H1 (cell line): Measurements from ENCODE around the gene CCBE1. TPM values are rescaled to one million over a fixed set of nuclear protein-coding genes. Genes with fewer than 3 reads are reported as not detected.

Experiments used
- CTCF ChIA-PET: fragments of 300-600 bp; sonication (Branson Sonifier 250); formaldehyde crosslinking; loops from one replicate; lab custom pipeline; 2021; ENCODE audit not compliant: partially characterized antibody; lab: Charles Lee
- POLR2A ChIA-PET: fragments of 300-600 bp; sonication (Branson Sonifier 250); formaldehyde crosslinking; loops from one replicate; lab custom pipeline; 2021; ENCODE audit warnings: inconsistent platforms; ENCODE audit not compliant: partially characterized antibody; lab: Charles Lee
- DNase-seq, 2 experiments: peaks; one replicate each; pipeline versions ENCODE4 v3.0.0 to v3.0.0-alpha.2; 2010 to 2022; ENCODE audit warnings: low spot score in 2 of 2, low read depth in 1 of 2, mixed read lengths in 1 of 2
- FAIRE-seq: peaks from 2 replicates; lab custom pipeline; 2011; peaks lifted over from hg19 to GRCh38; lab: Jason Lieb, UNC
- H2AFZ ChIP-seq: 2 replicates; pipeline ENCODE4 v1.8.1; 2012; ENCODE audit warnings: low read length, inconsistent platforms
- H2AK5ac ChIP-seq: 2 replicates; pipeline ENCODE4 v1.6.1; 2013; ENCODE audit warnings: low read depth, low read length
- H2BK120ac ChIP-seq: replicated peaks from 2 replicates; pipeline ENCODE3; 2013; ENCODE audit warnings: low read depth, low read length, inconsistent platforms
- H2BK12ac ChIP-seq: 2 replicates; pipeline ENCODE4 v1.6.1; 2013; ENCODE audit warnings: low read depth, low read length
- H2BK15ac ChIP-seq: 2 replicates; pipeline ENCODE4 v1.6.1; 2013; ENCODE audit warnings: low read length
- H2BK20ac ChIP-seq: 2 replicates; pipeline ENCODE4 v1.6.1; 2013; ENCODE audit warnings: low read length
- H2BK5ac ChIP-seq: 2 replicates; pipeline ENCODE4 v1.6.1; 2013; ENCODE audit warnings: low read depth, low read length
- H3K14ac ChIP-seq: 2 replicates; pipeline ENCODE4 v1.6.1; 2013; ENCODE audit warnings: inconsistent platforms; ENCODE audit not compliant: insufficient read length
- H3K18ac ChIP-seq: 2 replicates; pipeline ENCODE4 v1.6.1; 2013; ENCODE audit warnings: low read length; ENCODE audit errors: extremely low read depth
- H3K23ac ChIP-seq: 2 replicates; pipeline ENCODE4 v1.6.1; 2013; ENCODE audit warnings: inconsistent platforms; ENCODE audit not compliant: insufficient read length
- H3K23me2 ChIP-seq: 2 replicates; pipeline ENCODE4 v1.6.1; 2013; ENCODE audit warnings: low read depth, low read length
- H3K27ac ChIP-seq: 2 replicates; pipeline ENCODE4 v1.6.1; 2011; ENCODE audit warnings: low read depth, low read length, inconsistent platforms
- H3K27me3 ChIP-seq, 4 experiments: replicated peaks in 1 of 4; 1 replicate in 1 of 4; 2 replicates in 3 of 4; pipeline versions ENCODE4 v1.6.1 to v1.8.1; 2011 to 2013; ENCODE audit warnings: low read length in 3 of 4, mild to moderate bottlenecking in 3 of 4, inconsistent platforms in 2 of 4, mixed read lengths in 2 of 4, moderate library complexity in 1 of 4; ENCODE audit not compliant: control insufficient read depth in 3 of 4, insufficient read depth in 3 of 4; ENCODE audit errors: extremely low read depth in 1 of 4
- H3K36me3 ChIP-seq, 4 experiments: 2 replicates each; pipeline versions ENCODE4 v1.6.1 to v1.8.1; 2011 to 2013; ENCODE audit warnings: mild to moderate bottlenecking in 4 of 4, low read length in 3 of 4, moderate library complexity in 2 of 4, control low read depth in 1 of 4, inconsistent platforms in 1 of 4; ENCODE audit not compliant: insufficient read depth in 4 of 4, control insufficient read depth in 2 of 4
- H3K4ac ChIP-seq: replicated peaks from 2 replicates; pipeline ENCODE3; 2013; ENCODE audit warnings: low read length, low read depth, mixed read lengths, inconsistent platforms; ENCODE audit not compliant: insufficient read length
- H3K4me1 ChIP-seq, 4 experiments: replicated peaks in 1 of 4; 1 replicate in 1 of 4; 2 replicates in 3 of 4; pipeline versions ENCODE4 v1.6.1 to v1.8.1; 2011 to 2013; ENCODE audit warnings: low read length in 3 of 4, inconsistent platforms in 2 of 4, mixed read lengths in 1 of 4; ENCODE audit not compliant: insufficient read depth in 4 of 4, control insufficient read depth in 3 of 4
- H3K4me2 ChIP-seq, 2 experiments: 2 replicates each; pipeline versions ENCODE4 v1.6.1 to v1.8.1; 2011 to 2013; ENCODE audit warnings: low read depth in 2 of 2, low read length in 2 of 2, control low read depth in 1 of 2, inconsistent platforms in 1 of 2, mild to moderate bottlenecking in 1 of 2; ENCODE audit not compliant: insufficient read depth in 1 of 2
- H3K4me3 ChIP-seq, 4 experiments: fragments of 200-600, 300-600 bp in 1 of 4; sonication (generic), shearing (Covaris generic), sonication (Bioruptor Twin) in 1 of 4; 2 replicates each; pipeline versions ENCODE4 v1.5.1 to v1.8.1; 2011 to 2016; ENCODE audit warnings: low read length in 4 of 4, low read depth in 3 of 4, control low read depth in 2 of 4, inconsistent platforms in 2 of 4, mild to moderate bottlenecking in 2 of 4, mixed read lengths in 1 of 4, moderate library complexity in 1 of 4; ENCODE audit not compliant: insufficient read depth in 2 of 4; ENCODE audit errors: extremely low read depth in 1 of 4
- H3K56ac ChIP-seq: replicated peaks from 2 replicates; pipeline ENCODE3; 2013; ENCODE audit warnings: low read depth, mild to moderate bottlenecking, mixed read lengths, low read length, inconsistent platforms; ENCODE audit not compliant: insufficient read length
- H3K79me1 ChIP-seq: 2 replicates; pipeline ENCODE4 v1.6.1; 2013; ENCODE audit warnings: low read depth, low read length, control low read depth
- H3K79me2 ChIP-seq, 2 experiments: 2 replicates each; pipeline versions ENCODE4 v1.6.1 to v1.8.1; 2012 to 2013; ENCODE audit warnings: low read length in 2 of 2, mild to moderate bottlenecking in 2 of 2, inconsistent platforms in 1 of 2; ENCODE audit not compliant: insufficient read depth in 2 of 2, control insufficient read depth in 1 of 2
- H3K9ac ChIP-seq, 4 experiments: replicated peaks in 1 of 4; 1 replicate in 1 of 4; 2 replicates in 3 of 4; pipeline versions ENCODE4 v1.6.1 to v1.8.1; 2011 to 2013; ENCODE audit warnings: low read depth in 3 of 4, low read length in 3 of 4, control low read depth in 2 of 4, mild to moderate bottlenecking in 2 of 4, moderate library complexity in 2 of 4, inconsistent platforms in 1 of 4; ENCODE audit errors: extremely low read depth in 1 of 4
- H3K9me3 ChIP-seq, 2 experiments: 2 replicates each; pipeline versions ENCODE4 v1.6.1 to v1.8.1; 2012 to 2013; ENCODE audit warnings: mild to moderate bottlenecking in 2 of 2, moderate library complexity in 2 of 2, control low read depth in 1 of 2, inconsistent platforms in 1 of 2, low read depth in 1 of 2, low read length in 1 of 2, mixed read lengths in 1 of 2; ENCODE audit not compliant: insufficient read depth in 2 of 2
- H4K20me1 ChIP-seq, 2 experiments: replicated peaks in 1 of 2; 2 replicates each; pipeline versions ENCODE3 to v1.8.1; 2011 to 2013; ENCODE audit warnings: inconsistent platforms in 2 of 2, low read length in 2 of 2, mild to moderate bottlenecking in 1 of 2; ENCODE audit not compliant: insufficient read depth in 2 of 2, control insufficient read depth in 1 of 2
- H4K5ac ChIP-seq: 2 replicates; pipeline ENCODE4 v1.6.1; 2013; ENCODE audit warnings: low read length, low read depth, mixed read lengths, inconsistent platforms; ENCODE audit not compliant: insufficient read length
- H4K8ac ChIP-seq: 2 replicates; pipeline ENCODE4 v1.8.0; 2013; ENCODE audit warnings: mild to moderate bottlenecking, moderate library complexity, low read length, inconsistent platforms; ENCODE audit not compliant: insufficient read depth; ENCODE audit errors: extremely low read depth
- H4K91ac ChIP-seq: replicated peaks from 2 replicates; pipeline ENCODE3; 2013; ENCODE audit warnings: low read length, mixed read lengths, inconsistent platforms; ENCODE audit not compliant: insufficient read length
- ASH2L ChIP-seq: fragments of 200-600, 300-600 bp; sonication (generic); IDR thresholded peaks from one replicate; pipeline ENCODE4 v1.7.1; 2017; ENCODE audit warnings: low read length
- BCL11A ChIP-seq, 2 experiments: IDR thresholded peaks; one replicate each; pipeline ENCODE4 v1.6.1; 2011; ENCODE audit warnings: low read depth in 2 of 2, low read length in 2 of 2, mild to moderate bottlenecking in 2 of 2
- CTCF ChIP-seq, 3 experiments: IDR thresholded peaks; 1 replicate in 2 of 3; 2 replicates in 1 of 3; pipeline versions ENCODE4 v1.5.1 to v1.6.1; 2011; ENCODE audit warnings: low read length in 3 of 3, mild to moderate bottlenecking in 3 of 3, inconsistent platforms in 2 of 3, low read depth in 1 of 3, moderate library complexity in 1 of 3; ENCODE audit not compliant: insufficient read depth in 1 of 3; ENCODE audit errors: control extremely low read depth in 1 of 3
- HDAC2 ChIP-seq, 2 experiments: fragments of 300-600 bp in 1 of 2; sonication (generic) in 1 of 2; IDR thresholded peaks; 2 replicates each; pipeline ENCODE4 v1.6.1; 2011 to 2012; ENCODE audit warnings: low read depth in 2 of 2, low read length in 2 of 2, mild to moderate bottlenecking in 2 of 2, moderate library complexity in 2 of 2, borderline replicate concordance in 1 of 2, inconsistent platforms in 1 of 2
- KDM4A ChIP-seq: IDR thresholded peaks from one replicate; pipeline ENCODE4 v1.7.1; 2012; ENCODE audit warnings: low read depth, mild to moderate bottlenecking, moderate library complexity, low read length, inconsistent platforms; ENCODE audit not compliant: severe bottlenecking
- MAFK ChIP-seq: IDR thresholded peaks from 2 replicates; pipeline ENCODE4 v1.6.1; 2012; ENCODE audit warnings: low read depth, mild to moderate bottlenecking, improper control_type of control experiment, low read length
- NRF1 ChIP-seq: IDR thresholded peaks from 2 replicates; pipeline ENCODE4 v1.6.1; 2011; ENCODE audit warnings: mild to moderate bottlenecking, low read depth, low read length, improper control_type of control experiment
- POLR2A ChIP-seq, 2 experiments: IDR thresholded peaks; 1 replicate in 1 of 2; 2 replicates in 1 of 2; pipeline ENCODE4 v1.6.1; 2011; ENCODE audit warnings: low read depth in 2 of 2, low read length in 2 of 2, mild to moderate bottlenecking in 2 of 2; ENCODE audit errors: control extremely low read depth in 1 of 2
- RNF2 ChIP-seq: fragments of 200-900, 300-1000 bp; sonication (generic); IDR thresholded peaks from 2 replicates; pipeline ENCODE4 v1.7.1; 2016; ENCODE audit warnings: borderline replicate concordance, low read depth, mild to moderate bottlenecking, antibody characterized with exemption, low read length; ENCODE audit not compliant: poor library complexity, severe bottlenecking; ENCODE audit errors: missing control alignments
- SRF ChIP-seq: IDR thresholded peaks from 2 replicates; pipeline ENCODE4 v1.6.1; 2011; ENCODE audit warnings: mild to moderate bottlenecking, low read depth, low read length, moderate library complexity
- WGBS, 2 experiments: shearing (Covaris generic) in 1 of 2; methylation state at CpG; one replicate each; pipeline versions ENCODE4 v1.1.6 to v1.1.7; 2013 to 2015; ENCODE audit warnings: low lambda C conversion rate in 2 of 2, mixed read lengths in 2 of 2, inconsistent platforms in 1 of 2, low coverage in 1 of 2, missing lambda C conversion rate in 1 of 2; ENCODE audit not compliant: insufficient replicate concordance in 2 of 2, insufficient coverage in 1 of 2, insufficient read length in 1 of 2; ENCODE audit errors: extremely low coverage in 1 of 2, missing lambda C conversion rate in 1 of 2; 5-methylcytosine and 5-hydroxymethylcytosine counted together
- polyA plus RNA-seq, 7 experiments: library from polyadenylated mRNA; depleted of rRNA in 3 of 7; stranded (reverse) in 5 of 7; unstranded in 2 of 7; fragments of >200 nt in 5 of 7; fragments of 200-250 nt in 2 of 7; gene quantifications; 1 replicate in 5 of 7; 2 replicates in 1 of 7; 4 replicates in 1 of 7; pipeline versions ENCODE4 v1.2.1 to v1.2.3, GENCODE V29; 2011 to 2013; ENCODE audit warnings: missing spikeins in 2 of 7, mixed read lengths in 2 of 7
- total RNA-seq: library from RNA; stranded (reverse); fragmentation: NEBNext Ultra II Directional; extraction: Animal tissue kit (Norgen Biotek cat#: 25700); gene quantifications from 2 replicates; pipeline ENCODE4 v1.2.1, GENCODE V29; 2021

The CCBE1 gene
- total and polyA plus RNA-seq, 2 of the 8 experiments (the other 6 are each of a cell fraction or from before 2014, with no cell fraction given), result 2.1 to 2.6 TPM

GRCh38 chr18:59719544-59720181 is 22.4 kb upstream of the CCBE1 start:
- no peak overlapping the region for H3K9ac ChIP-seq
- H2BK15ac ChIP-seq, result no peak overlapping the region
- no peak overlapping the region for H2AFZ ChIP-seq
- H2AK5ac ChIP-seq, result no peak overlapping the region
- H4K8ac ChIP-seq, result no peak overlapping the region
- POLR2A ChIA-PET, result no interaction called here
- no peak overlapping the region for H2BK5ac ChIP-seq
- no peak overlapping the region for H3K14ac ChIP-seq
- no peak overlapping the region for H3K27ac ChIP-seq
- H4K91ac ChIP-seq, result no peak overlapping the region
- no peak overlapping the region for H3K4ac ChIP-seq
- CTCF ChIA-PET, result interaction anchor here (1.6 to 2.5 kb wide), 5 partner anchors 11 to 88 kb away, joined by 4 to 10 read pairs (median 7); partner anchors contain the start of gene CCBE1
- no peak overlapping the region for H2BK12ac ChIP-seq
- H3K23ac ChIP-seq, result no peak overlapping the region
- no peak overlapping the region for H3K56ac ChIP-seq
- DNase-seq, result no peak
- H3K4me3 ChIP-seq, result no peak overlapping the region
- no peaks in the 10 kb centered on the region for H3K23me2 ChIP-seq
- H3K4me1 ChIP-seq, result peaks cover 0 to 3% (median 0%) of the 10 kb centered on the region in 4 experiments; a peak in 2 of 7 replicates
- 87% methylated on average over 3 of the region's 3 CpGs; no CpG with 5 or more reads in 1 of the 2 experiments for WGBS, 2 experiments
- H3K18ac ChIP-seq, result no peak overlapping the region
- H3K36me3 ChIP-seq, result no peaks in the 10 kb centered on the region
- no peaks in the 10 kb centered on the region for H3K79me2 ChIP-seq
- no peaks in the 10 kb centered on the region for H4K20me1 ChIP-seq
- H3K27me3 ChIP-seq, result no peaks in the 10 kb centered on the region
- no peak overlapping the region for H4K5ac ChIP-seq
- H2BK120ac ChIP-seq, result no peak overlapping the region
- no peak overlapping the region for H3K4me2 ChIP-seq
- H3K79me1 ChIP-seq, result no peaks in the 10 kb centered on the region
- no peak for FAIRE-seq
- H2BK20ac ChIP-seq, result no peak overlapping the region
- H3K9me3 ChIP-seq, result 0 out of 4 replicates have a peak, but pooled peaks cover 0 to 4% of the 10 kb centered on the region in 2 experiments
- TF ChIP-seq BCL11A (IDR thresholded peaks at IDR 0.05; ENCODE audit: low read depth in 2 of 2, low read length in 2 of 2) (no peak), MAFK (no peak), POLR2A (IDR thresholded peaks at IDR 0.05; ENCODE audit: control extremely low read depth in 1 of 2, low read depth in 2 of 2, low read length in 2 of 2) (no peak), ASH2L (no peak), CTCF (IDR thresholded peaks at IDR 0.05; ENCODE audit: control extremely low read depth in 1 of 3, insufficient read depth in 1 of 3, low read depth in 1 of 3, low read length in 3 of 3) (no peak), NRF1 (no peak), RNF2 (no peak), KDM4A (no peak), HDAC2 (IDR thresholded peaks at IDR 0.05; ENCODE audit: borderline replicate concordance in 1 of 2, low read depth in 2 of 2, low read length in 2 of 2) (no peak), SRF (no peak)
